GM21367 (cell line): ENCODE results near the gene C19orf25.
"Not testable (repeated sequence)": the region's sequence is repeated elsewhere in the genome, so short reads cannot be mapped to it uniquely, and the experiment has no call there.

Experiments used
- ATAC-seq: cut with Tn5 transposase; IDR thresholded peaks from one replicate; pipeline ENCODE4 v1.9.1; 2021; ENCODE audit not compliant: unreplicated experiment

The C19orf25 gene

DNA sequence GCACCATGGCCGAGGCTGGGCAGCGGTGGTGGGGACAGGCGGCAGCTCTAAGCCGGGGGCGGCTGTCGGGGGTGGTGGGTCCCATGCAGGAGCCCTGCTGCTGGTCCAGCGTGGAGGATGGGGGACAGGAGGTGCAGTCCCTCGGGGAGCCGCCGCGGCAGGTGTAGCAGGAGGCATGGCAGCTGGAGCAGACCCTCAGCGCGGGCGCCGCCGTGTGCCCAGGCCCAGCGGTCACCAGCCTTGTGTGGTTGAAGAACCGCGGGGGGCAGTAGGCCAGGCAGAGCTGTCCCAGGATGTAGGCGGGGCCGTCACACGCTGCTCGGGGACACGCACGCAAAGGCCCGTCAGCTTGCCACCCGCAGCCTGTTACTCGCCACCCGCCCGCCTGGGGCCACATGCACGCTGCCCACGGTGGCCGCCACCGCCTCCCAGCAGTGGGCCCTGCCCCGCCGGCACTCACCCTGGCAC, 2.9 kb upstream of the C19orf25 start:
- no peak for ATAC-seq

DNA sequence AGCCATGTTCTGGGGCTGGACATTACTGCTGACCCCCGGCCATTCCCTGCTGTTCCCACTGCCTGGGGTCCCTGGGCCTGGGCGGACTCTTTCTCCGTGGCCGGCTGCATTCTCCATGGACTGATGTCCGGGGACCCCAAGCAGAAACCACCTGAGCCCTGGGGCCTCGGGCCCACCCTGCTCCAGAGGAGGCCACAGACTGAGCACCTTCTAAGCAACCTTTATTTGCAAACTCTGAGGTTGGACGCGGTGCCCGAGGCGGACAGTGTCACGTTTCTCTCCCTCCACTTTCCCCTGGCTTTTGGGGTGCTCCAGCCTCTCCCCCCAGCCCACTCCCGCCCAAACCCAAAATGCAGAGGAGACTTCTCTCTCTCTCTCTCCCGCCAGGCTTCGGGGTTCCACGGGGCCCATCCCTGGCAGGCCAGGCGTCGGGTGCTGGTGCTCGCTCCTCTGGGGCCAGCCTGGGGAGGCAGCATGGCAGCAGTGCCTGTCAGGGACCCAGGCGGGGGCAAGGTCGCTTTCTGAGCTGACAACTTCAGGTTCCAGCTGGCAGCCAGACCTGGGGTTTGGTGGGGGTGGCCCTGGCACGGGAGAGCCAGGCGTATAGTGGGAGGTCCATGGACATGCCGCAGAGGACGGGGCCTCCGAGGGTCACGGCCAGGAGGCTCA, 2.3 kb upstream of the C19orf25 start:
- ATAC-seq = no peak

DNA sequence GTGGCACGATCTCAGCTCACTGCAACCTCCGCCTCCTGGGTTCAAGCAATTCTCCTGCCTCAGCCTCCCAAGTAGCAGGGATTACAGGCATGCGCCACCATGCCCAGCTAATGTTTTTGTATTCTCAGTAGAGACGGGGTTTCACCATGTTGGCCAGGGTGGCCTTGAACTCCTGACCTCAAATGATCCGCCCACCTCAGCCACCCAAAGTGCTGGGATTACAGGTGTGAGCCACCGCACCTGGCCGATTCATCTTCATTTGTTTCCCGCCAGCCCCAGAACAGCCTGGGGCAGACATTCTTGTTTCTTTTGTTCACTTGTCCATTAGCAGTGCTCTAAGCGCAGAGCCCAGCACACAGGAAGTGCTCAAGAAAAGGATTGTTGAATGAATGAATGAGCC, 2.0 kb downstream of the C19orf25 start:
- ATAC-seq = not testable (repeated sequence)

- no peak for ATAC-seq
Observed at GRCh38 chr19:1475751-1476437, 3.1 kb downstream of the C19orf25 start.

DNA sequence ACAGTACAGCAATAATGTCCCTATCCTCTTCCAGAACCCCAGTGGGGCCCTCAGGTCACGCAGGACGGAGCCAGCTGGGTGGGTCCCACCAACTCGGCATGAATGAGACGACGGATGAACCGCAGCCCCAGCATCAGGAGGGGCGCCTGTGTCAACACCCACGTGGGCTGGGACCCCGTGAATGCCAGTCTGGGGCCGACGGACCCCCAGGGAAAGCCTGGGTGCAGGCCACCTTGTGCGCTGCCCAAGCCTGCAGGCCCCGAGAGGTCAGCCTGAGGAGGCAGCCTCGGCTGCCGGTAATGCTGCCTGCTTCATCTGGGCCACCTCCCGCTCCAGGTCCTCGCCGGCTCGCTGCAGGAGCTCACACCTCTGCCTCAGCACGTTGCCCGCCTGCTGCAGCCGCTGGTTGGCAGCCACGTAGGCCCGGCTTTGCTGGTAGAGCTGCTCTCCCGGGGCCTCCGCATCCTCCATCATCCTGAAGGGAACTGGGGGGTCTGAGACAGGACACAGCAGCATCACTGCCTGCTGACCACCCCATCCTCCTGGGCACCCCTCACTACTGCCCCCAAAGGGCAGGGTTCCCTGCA, 4.2 kb downstream of the C19orf25 start:
- ATAC-seq = no peak

DNA sequence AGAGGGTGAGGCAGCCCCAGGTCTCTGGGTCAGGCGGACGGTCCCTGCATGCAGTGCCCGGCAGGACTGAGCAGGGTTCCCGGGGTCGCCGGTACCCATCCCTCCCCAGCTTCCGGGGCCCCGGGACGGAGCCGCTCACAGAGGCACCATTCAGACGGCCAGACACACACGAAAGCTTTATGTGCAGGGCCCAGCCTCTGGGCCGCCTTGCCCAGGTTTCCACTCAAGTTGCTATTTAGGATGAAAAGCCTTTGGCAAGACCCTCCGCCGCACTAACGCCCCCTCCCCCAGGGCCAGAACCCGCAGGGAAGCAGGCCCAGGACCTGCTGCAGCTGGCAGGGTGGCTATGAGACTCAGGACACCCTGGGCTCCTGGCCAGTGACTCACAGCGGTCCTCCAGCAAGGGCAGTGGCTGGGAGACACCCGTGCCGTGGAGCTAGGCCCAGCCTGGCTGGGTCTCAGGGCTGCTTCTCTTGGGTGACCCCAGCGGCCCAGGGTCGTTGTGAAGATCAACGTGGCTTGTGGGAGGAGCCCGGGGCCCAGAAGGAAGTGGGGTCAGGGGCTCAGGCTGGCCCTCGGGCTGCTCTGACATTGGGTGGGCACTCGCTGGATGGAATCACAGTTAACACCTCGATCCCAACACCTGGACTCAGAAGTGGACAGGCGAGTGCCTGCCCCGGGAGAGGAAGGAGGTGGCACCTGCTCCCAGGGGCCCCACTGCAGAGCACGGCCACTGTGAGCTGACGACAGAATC, 4.8 kb downstream of the C19orf25 start:
- no peak for ATAC-seq

DNA sequence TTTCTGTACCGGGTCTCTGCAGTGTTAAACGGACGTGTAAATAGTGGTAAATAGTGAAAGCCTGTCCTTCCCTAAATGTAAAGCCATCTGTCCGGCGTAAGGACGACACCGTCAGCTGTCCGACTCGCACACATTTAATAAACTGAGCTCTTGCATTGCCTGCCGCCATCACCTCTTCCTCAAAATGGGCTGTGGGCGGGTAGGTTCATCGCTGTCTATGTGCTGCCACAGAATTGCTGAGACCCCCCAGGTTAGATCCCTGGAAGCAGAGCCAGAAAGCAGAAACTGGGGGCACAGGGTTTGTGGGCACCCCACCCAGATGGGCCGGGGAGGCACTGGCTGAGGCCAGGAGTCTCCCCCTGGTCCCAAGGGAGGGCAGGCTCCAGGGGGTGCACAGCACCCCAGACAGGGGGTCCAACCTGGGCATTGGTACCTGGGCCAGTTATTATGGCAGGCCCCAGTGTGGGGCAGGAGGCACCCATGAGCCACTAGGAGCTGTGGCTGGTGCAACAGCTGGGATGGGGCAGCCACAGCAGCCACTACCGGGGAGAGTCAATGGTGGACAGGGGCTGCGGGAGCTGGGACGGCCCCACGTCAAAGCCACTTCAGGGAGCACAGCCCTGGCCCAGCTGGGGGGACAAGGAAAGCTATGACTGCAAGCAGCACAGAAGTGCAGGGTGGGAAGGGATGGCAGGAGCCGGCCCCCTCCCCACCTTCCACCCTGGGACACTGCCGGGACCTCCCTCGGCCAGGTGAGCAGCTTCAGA, 5.7 kb downstream of the C19orf25 start:
- no peak for ATAC-seq

GRCh38 chr19:1472231-1473084, 6.6 kb downstream of the C19orf25 start:
- ATAC-seq = no peak

DNA sequence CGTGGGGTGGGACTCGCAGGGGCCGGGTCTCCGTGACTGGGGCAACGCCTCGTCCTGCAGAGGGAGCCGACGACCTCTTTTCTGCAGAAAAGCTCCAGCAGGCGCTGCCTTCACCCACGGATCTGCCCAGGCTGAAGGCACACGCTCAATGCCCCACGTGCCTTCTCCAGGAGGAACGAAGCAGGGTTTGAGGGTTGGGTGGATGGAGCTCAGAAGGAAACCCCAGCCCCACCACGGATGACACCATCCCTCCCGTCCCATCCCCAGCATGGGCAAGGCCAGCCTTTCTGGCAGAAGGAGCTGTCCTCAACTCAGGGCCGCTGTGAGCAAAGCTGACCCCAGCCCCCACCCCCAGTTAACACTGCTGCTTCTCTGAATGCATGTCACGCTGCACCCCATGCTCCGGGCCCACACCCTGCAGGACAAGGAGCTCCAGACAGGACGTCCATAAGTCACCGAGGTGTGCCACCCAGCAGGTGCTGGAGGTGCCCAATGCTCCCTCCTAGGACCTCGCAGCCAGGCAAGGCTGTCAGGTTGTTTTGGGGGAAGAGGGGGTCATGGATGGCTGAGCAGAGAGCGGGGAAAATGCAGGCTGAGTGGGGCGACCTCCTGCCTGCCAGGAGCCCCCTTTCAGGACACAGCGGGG, 7.4 kb downstream of the C19orf25 start:
- ATAC-seq = no peak

- ATAC-seq = no peak
Observed at GRCh38 chr19:1471010-1471514, 8.0 kb downstream of the C19orf25 start.

DNA sequence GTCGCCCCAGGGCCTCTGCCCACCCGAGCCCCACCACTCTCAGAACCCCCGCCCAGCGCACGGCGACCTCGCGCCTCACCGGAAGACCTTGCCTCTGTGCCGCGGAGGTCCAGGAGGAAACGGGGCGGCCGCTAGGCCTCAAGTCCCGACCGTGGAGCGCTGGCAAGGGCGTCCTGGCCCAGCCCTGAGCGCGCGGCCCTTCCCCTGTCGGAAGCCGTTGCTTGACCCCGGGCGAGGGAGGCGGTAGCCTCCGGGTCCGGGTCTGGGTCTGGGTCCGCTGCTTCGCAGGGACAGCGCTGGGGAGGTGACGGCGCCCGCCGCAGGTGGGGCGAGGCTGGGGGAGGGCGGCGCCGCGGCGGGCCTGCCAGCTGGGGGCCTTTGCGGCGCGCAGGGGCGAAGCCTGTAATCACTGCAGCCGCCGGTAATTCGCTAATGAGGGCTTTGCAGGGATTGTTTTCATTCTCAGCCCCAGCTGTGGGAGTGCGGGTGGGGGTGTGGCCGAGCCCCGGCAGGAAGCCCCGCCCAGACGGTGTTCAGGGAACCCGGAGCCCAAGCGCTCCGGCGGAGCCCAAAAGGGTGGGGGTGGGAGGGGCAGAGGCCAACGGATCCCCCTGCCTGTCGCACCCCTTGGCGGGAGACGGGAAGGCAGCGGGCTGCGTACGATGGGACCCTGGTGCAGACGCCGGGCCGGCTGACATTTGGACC, 8.6 kb downstream of the C19orf25 start:
- no peak for ATAC-seq

DNA sequence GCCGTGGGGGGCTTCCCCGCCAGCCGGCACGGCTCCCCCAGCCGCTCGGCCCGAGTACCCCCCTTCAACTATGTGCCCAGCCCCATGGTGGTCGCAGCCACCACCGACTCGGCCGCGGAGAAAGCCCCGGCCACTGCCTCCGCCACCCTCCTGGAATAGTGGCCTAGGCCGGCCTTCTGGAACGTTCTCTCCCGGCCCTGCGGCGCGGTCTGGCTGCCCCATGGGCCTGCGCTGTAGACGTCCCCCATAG, 9.0 kb downstream of the C19orf25 start:
- ATAC-seq = no peak

DNA sequence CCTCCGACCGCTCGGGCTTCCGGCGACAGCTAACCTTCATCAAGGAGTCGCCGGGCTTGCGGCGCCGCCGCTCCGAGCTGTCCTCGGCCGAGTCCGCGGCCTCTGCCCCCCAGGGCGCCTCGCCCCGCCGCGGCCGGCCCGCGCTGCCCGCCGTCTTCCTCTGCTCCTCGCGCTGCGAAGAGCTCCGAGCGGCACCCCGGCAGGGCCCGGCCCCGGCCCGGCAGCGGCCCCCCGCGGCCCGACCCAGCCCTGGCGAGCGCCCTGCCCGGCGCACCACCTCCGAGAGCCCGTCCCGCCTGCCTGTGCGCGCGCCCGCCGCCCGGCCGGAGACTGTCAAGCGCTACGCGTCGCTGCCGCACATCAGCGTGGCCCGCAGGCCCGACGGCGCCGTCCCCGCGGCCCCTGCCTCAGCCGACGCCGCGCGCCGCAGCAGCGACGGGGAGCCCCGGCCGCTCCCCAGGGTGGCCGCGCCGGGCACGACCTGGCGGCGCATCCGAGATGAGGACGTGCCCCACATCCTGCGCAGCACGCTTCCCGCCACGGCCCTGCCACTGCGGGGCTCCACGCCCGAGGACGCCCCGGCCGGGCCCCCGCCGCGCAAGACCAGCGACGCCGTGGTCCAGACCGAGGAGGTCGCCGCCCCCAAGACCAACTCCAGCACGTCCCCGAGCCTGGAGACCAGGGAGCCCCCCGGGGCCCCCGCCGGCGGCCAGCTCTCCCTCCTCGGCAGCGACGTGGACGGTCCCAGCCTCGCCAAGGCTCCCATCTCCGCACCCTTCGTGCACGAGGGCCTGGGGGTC, 9.6 kb downstream of the C19orf25 start:
- no peak for ATAC-seq

- no peak for ATAC-seq
Observed at GRCh38 chr19:1468821-1469254, 10.2 kb downstream of the C19orf25 start.

DNA sequence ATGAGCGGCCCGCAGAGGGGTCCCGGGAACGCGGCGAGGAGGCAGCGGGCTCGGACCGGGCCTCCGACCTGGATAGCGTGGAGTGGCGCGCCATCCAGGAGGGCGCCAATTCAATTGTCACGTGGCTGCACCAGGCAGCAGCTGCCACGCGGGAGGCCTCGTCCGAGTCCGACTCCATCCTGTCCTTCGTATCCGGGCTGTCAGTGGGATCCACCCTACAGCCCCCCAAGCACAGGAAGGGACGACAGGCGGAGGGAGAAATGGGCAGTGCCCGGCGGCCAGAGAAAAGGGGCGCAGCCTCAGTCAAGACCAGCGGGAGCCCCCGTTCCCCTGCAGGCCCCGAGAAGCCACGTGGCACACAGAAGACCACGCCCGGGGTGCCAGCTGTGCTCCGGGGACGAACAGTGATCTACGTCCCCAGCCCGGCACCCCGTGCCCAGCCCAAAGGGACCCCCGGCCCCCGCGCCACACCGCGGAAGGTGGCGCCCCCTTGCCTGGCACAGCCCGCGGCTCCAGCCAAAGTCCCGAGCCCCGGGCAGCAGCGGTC, 10.7 kb downstream of the C19orf25 start:
- ATAC-seq = no peak

GRCh38 chr19:1467490-1468273, 11.3 kb downstream of the C19orf25 start:
- ATAC-seq = no peak

GRCh38 chr19:1467215-1467489, 11.9 kb downstream of the C19orf25 start:
- ATAC-seq = no peak
